Calu3 (cell line): ENCODE measurements around the gene TRIP10. TPM values are rescaled to one million over a fixed set of nuclear protein-coding genes. Genes with fewer than 3 reads are reported as not detected.

Experiments used
- BruUV-seq: library from RNA; stranded (reverse); fragments of 400-500 nt; replicated peaks from 2 replicates; lab custom pipeline; 2021; lab: Mats Ljungman, UMichigan
- CTCF ChIA-PET: fragments of 300-600 bp; sonication (Branson Sonifier 250); formaldehyde crosslinking; loops from one replicate; lab custom pipeline; 2022; ENCODE audit warnings: antibody characterized with exemption; lab: Charles Lee
- DNase-seq: peaks from one replicate; pipeline ENCODE4 v3.0.0; 2022
- H3K27ac Mint-ChIP-seq: one replicate; pipeline ENCODE4 v1.8.0; 2022; ENCODE audit warnings: mixed read lengths; ENCODE audit not compliant: unreplicated experiment
- H3K27me3 Mint-ChIP-seq: one replicate; pipeline ENCODE4 v1.8.0; 2022; ENCODE audit warnings: mixed read lengths; ENCODE audit not compliant: unreplicated experiment
- H3K36me3 Mint-ChIP-seq: one replicate; pipeline ENCODE4 v1.8.0; 2022; ENCODE audit warnings: mild to moderate bottlenecking, moderate library complexity, mixed read lengths; ENCODE audit not compliant: insufficient read depth, unreplicated experiment
- H3K4me1 Mint-ChIP-seq: one replicate; pipeline ENCODE4 v1.8.0; 2022; ENCODE audit warnings: mild to moderate bottlenecking, low read depth, mixed read lengths; ENCODE audit not compliant: unreplicated experiment
- H3K4me3 Mint-ChIP-seq: one replicate; pipeline ENCODE4 v1.8.0; 2022; ENCODE audit warnings: mild to moderate bottlenecking, low read depth, moderate library complexity, mixed read lengths; ENCODE audit not compliant: unreplicated experiment
- H3K9me3 Mint-ChIP-seq: one replicate; pipeline ENCODE4 v1.8.0; 2022; ENCODE audit warnings: low read depth, mixed read lengths; ENCODE audit not compliant: unreplicated experiment
- intact Hi-C: fragments of 100-400 bp; cut with micrococcal nuclease; formaldehyde crosslinking; loops from one replicate; pipeline ENCODE4 v1.10.0; 2022; ENCODE audit not compliant: unreplicated experiment
- total RNA-seq: library from RNA; stranded (reverse); gene quantifications from 2 replicates; pipeline ENCODE4 v1.2.3, GENCODE V29; 2022
- TF ChIP-seq, protein P1 (sequence below): fragments of 200-600 bp; IDR thresholded peaks from one replicate; pipeline ENCODE4 v1.8.0; 2022; ENCODE audit warnings: antibody characterized with exemption; ENCODE audit not compliant: unreplicated experiment

TRIP10 gene
- total RNA-seq, 1 experiment from 2014 or later: 95.8 TPM

DNA sequence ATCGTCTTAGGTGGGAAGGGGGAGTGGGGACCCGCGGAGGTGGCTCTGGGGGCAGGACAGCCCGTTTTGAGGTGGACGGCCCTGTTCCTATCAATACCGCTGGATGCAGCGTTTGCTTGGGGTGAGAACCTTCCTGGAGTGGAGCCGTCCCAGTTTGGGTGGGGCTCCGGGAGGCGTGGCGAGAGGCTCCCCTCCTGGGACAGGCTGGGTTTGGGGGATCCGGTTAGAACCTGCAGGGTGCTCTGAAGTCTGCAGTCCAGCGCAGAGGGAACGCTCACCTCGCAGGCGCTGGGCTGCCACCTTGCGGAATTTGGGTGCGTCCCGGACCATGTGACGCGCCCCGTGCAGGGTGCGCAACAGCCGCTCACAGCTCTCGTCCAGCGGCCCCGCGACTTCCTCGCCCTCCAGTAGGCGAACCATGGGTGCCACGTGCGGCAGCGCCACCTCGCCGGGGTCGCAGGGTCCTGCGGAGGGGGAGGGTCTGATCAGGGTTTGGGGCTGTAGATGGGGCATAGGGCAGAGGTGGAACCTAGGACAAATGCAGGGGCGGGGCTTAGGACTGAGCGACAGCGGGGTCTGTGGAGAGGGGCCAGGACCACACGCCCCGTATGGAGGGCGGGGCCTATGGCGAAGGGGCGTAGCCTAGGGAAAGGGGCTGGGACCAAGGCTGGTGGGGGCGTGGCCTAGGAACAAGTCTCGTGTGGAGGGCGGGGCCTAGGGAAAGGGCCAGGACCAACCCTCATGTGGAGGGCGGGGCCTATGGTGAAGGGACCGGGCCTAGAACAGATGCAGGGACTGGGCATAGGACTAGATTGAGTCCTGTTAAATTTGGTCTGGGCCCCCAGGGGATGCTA, 13.9 kb downstream of the TRIP10 start:
- peak; percentile 72 for DNase-seq
- TF ChIP-seq, protein P1, sequence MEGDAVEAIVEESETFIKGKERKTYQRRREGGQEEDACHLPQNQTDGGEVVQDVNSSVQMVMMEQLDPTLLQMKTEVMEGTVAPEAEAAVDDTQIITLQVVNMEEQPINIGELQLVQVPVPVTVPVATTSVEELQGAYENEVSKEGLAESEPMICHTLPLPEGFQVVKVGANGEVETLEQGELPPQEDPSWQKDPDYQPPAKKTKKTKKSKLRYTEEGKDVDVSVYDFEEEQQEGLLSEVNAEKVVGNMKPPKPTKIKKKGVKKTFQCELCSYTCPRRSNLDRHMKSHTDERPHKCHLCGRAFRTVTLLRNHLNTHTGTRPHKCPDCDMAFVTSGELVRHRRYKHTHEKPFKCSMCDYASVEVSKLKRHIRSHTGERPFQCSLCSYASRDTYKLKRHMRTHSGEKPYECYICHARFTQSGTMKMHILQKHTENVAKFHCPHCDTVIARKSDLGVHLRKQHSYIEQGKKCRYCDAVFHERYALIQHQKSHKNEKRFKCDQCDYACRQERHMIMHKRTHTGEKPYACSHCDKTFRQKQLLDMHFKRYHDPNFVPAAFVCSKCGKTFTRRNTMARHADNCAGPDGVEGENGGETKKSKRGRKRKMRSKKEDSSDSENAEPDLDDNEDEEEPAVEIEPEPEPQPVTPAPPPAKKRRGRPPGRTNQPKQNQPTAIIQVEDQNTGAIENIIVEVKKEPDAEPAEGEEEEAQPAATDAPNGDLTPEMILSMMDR: no peak
- no TSS peak for BruUV-seq
- peak overlapping the region; percentile 77 for H3K27ac Mint-ChIP-seq
- H3K4me3 Mint-ChIP-seq: peak overlapping the region; percentile 50
- H3K36me3 Mint-ChIP-seq: peaks cover 83% of the 10 kb centered on the region
- H3K4me1 Mint-ChIP-seq: peaks cover 9% of the 10 kb centered on the region
- CTCF ChIA-PET: no interaction called here
- intact Hi-C loops: no loop called here
- H3K27me3 Mint-ChIP-seq: no peaks in the 10 kb centered on the region
- no peaks in the 10 kb centered on the region for H3K9me3 Mint-ChIP-seq

DNA sequence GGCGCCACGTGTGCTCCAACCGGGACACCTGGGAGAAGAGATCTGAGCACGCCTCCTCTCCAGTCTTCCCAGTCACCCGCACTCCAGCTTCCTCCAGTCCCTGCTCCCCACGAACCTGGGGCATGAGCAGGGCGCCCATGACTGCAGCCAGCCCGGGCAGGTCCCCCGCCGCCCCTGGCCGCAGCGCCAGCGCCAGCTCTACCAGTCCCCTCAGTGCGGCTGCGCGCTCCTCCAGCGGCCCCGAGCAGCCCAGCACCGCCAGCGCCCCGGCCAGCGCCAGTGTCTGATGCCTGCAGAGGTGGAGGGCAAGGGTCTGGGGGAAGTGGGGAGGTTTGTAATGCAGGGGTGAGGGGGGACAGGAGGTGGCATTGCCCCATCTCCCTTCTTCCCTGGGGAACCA, 14.7 kb downstream of the TRIP10 start:
- TF ChIP-seq, protein P1: no peak
- H3K27ac Mint-ChIP-seq: peak overlapping the region; percentile 87

DNA sequence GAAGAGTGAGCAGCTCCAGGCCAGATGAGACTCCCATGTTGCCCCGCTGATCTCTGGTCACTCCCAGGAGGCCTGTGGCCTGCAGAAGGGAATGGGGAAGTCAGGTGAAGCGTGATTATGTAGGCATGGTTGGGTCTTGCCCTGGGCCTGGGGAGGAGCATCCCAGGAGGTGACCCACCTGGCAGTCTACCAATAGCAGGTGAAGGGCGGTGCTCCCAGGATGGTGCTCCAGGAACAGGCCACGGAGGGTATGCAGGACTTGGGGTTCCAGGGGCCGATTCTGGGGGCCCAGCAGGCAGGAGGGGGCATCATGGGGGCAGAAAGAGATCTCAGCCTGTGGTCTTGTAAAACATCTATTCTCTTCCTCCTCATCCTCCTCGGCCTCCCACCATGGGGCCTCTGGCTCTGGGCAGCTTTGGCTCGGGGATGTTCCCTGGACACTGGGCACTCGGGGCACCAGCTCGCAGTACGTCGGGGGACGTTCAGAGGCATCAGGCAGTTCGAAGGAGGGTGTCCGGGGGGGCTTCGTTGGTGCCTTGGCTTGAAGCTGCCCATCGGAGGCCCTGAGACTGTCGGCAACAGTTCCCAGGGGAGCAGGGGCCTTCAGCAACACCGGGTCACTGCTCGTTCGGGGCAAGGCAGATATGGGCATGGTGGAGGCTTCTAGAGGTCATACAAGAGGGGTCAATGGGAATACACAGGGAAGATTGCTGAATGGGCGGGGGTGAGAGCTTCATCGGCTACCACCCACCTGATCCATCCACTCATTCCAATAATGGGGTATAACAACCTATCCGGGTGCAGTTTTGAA, 15.4 kb downstream of the TRIP10 start:
- intact Hi-C loops: no loop called here
- BruUV-seq: no TSS peak
- CTCF ChIA-PET: no interaction called here
- no peaks in the 10 kb centered on the region for H3K9me3 Mint-ChIP-seq
- peak overlapping the region; percentile 87 for H3K27ac Mint-ChIP-seq
- H3K27me3 Mint-ChIP-seq: no peaks in the 10 kb centered on the region
- H3K36me3 Mint-ChIP-seq: peaks cover 86% of the 10 kb centered on the region
- peak overlapping the region; percentile 32 for H3K4me3 Mint-ChIP-seq
- peaks cover 9% of the 10 kb centered on the region for H3K4me1 Mint-ChIP-seq
- DNase-seq: no peak
- TF ChIP-seq, protein P1: no peak

More for the DNA sequence above, 14.7 kb downstream of the TRIP10 start:
- peak overlapping the region; percentile 32 for H3K4me3 Mint-ChIP-seq
- BruUV-seq: no TSS peak
- no peaks in the 10 kb centered on the region for H3K27me3 Mint-ChIP-seq
- H3K4me1 Mint-ChIP-seq: peaks cover 9% of the 10 kb centered on the region
- CTCF ChIA-PET: no interaction called here
- no peak for DNase-seq
- peaks cover 85% of the 10 kb centered on the region for H3K36me3 Mint-ChIP-seq
- intact Hi-C loops: no loop called here
- no peaks in the 10 kb centered on the region for H3K9me3 Mint-ChIP-seq

DNA sequence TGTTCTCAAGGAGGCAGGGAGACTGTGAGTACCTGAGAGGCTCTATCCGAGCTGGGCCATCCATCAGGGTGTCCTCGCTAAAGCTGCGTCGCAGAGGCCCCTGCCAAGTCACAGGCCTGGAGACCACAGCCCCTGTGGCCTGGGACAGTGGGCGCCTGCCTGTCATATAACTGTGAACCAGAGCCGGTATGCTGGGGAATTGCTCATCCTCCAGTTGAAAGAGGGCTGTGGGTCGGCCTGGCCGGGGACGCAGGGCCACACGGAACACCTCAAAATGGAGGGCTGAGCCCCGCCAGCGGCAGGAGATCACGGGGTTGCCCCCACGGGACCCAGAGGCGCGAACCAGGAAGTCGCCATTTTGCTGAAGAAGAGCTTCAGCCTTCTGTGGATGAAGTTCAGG, 21.1 kb downstream of the TRIP10 start:
- H3K4me3 Mint-ChIP-seq: no peak overlapping the region
- no peaks in the 10 kb centered on the region for H3K4me1 Mint-ChIP-seq
- no peaks in the 10 kb centered on the region for H3K9me3 Mint-ChIP-seq
- no peak for DNase-seq
- no TSS peak for BruUV-seq
- CTCF ChIA-PET: no interaction called here
- no peak overlapping the region for H3K27ac Mint-ChIP-seq
- intact Hi-C loops: no loop called here
- TF ChIP-seq, protein P1: no peak
- no peaks in the 10 kb centered on the region for H3K27me3 Mint-ChIP-seq
- H3K36me3 Mint-ChIP-seq: peaks cover 66% of the 10 kb centered on the region
